Loucy (cell line): ENCODE measurements around the gene ITIH1.

Experiments used
- H2AFZ ChIP-seq: fragments of 200-600 bp; sonication (generic); 2 replicates; pipeline ENCODE4 v1.6.0; 2016; ENCODE audit warnings: antibody characterized with exemption, mild to moderate bottlenecking, low read length, moderate library complexity
- H3F3A ChIP-seq: fragments of 200-600 bp; 2 replicates; pipeline ENCODE4 v1.6.0; 2016; ENCODE audit warnings: antibody characterized with exemption, low read depth, mild to moderate bottlenecking
- H3K27me3 ChIP-seq: fragments of 200-600 bp; sonication (generic); 2 replicates; pipeline ENCODE4 v1.6.1; 2014; ENCODE audit warnings: low read length, mild to moderate bottlenecking; ENCODE audit not compliant: insufficient read depth, poor library complexity, severe bottlenecking
- H3K36me3 ChIP-seq: fragments of 200-600 bp; sonication (generic); 2 replicates; pipeline ENCODE4 v1.6.1; 2016; ENCODE audit warnings: low read length; ENCODE audit not compliant: insufficient read depth
- H3K4me1 ChIP-seq: fragments of 200-600 bp; sonication (generic); 2 replicates; pipeline ENCODE4 v1.5.1; 2014; ENCODE audit warnings: low read length, mild to moderate bottlenecking; ENCODE audit not compliant: insufficient read depth, poor library complexity, severe bottlenecking
- H3K4me2 ChIP-seq: fragments of 200-600 bp; sonication (generic); 2 replicates; pipeline ENCODE4 v1.6.0; 2014; ENCODE audit warnings: antibody characterized with exemption, low read length, low read depth, mild to moderate bottlenecking; ENCODE audit not compliant: poor library complexity, severe bottlenecking
- H3K4me3 ChIP-seq: fragments of 200-600 bp; sonication (generic); 2 replicates; pipeline ENCODE4 v1.5.1; 2014; ENCODE audit warnings: low read length, mild to moderate bottlenecking, mixed read lengths; ENCODE audit not compliant: poor library complexity, severe bottlenecking
- H3K79me2 ChIP-seq: fragments of 200-600 bp; sonication (generic); 2 replicates; pipeline ENCODE4 v1.6.1; 2014; ENCODE audit warnings: low read length; ENCODE audit not compliant: insufficient read depth
- H3K9ac ChIP-seq: fragments of 200-600 bp; sonication (generic); 2 replicates; pipeline ENCODE4 v1.6.0; 2014; ENCODE audit warnings: mild to moderate bottlenecking, low read depth, low read length, moderate library complexity; ENCODE audit not compliant: poor library complexity, severe bottlenecking
- H3K9me2 ChIP-seq: fragments of 200-600 bp; sonication (generic); replicated peaks from 2 replicates; pipeline ENCODE4 v1.6.1; 2016; ENCODE audit warnings: low read depth, low read length, mixed read lengths
- H3K9me3 ChIP-seq: fragments of 200-600 bp; sonication (generic); 2 replicates; pipeline ENCODE4 v1.6.1; 2014; ENCODE audit warnings: mild to moderate bottlenecking, antibody characterized with exemption, low read length, low read depth; ENCODE audit not compliant: insufficient read depth
- H4K20me1 ChIP-seq: fragments of 200-600 bp; sonication (generic); 2 replicates; pipeline ENCODE4 v1.6.0; 2014; ENCODE audit warnings: antibody characterized with exemption, low read length, mild to moderate bottlenecking; ENCODE audit not compliant: insufficient read depth, poor library complexity, severe bottlenecking
- CTCF ChIP-seq: fragments of 200-600 bp; sonication (generic); conservative IDR thresholded peaks from 2 replicates; pipeline ENCODE4 v1.5.1; 2014; ENCODE audit warnings: mild to moderate bottlenecking, antibody characterized with exemption, low read length
- EZH2phosphoT487 ChIP-seq: fragments of 200-600 bp; IDR thresholded peaks from 2 replicates; pipeline ENCODE4 v1.6.1; 2018; ENCODE audit warnings: antibody characterized with exemption, mild to moderate bottlenecking, moderate library complexity, borderline replicate concordance

ITIH1 gene

GRCh38 chr3:52793702-52794611 is 16.6 kb downstream of the ITIH1 start:
- no peaks in the 10 kb centered on the region for H3F3A ChIP-seq
- no peak overlapping the region for H3K9ac ChIP-seq
- H3K4me3 ChIP-seq = no peak overlapping the region
- H3K27me3 ChIP-seq = no peaks in the 10 kb centered on the region
- H3K4me1 ChIP-seq = no peaks in the 10 kb centered on the region
- no peak overlapping the region for H3K4me2 ChIP-seq
- no peaks in the 10 kb centered on the region for H3K9me2 ChIP-seq
- H4K20me1 ChIP-seq = no peaks in the 10 kb centered on the region
- H3K36me3 ChIP-seq = no peaks in the 10 kb centered on the region
- no peaks in the 10 kb centered on the region for H3K79me2 ChIP-seq
- H2AFZ ChIP-seq = no peak overlapping the region
- no peaks in the 10 kb centered on the region for H3K9me3 ChIP-seq
- TF ChIP-seq EZH2phosphoT487 = no peak
- TF ChIP-seq CTCF = no peak

- Histone ChIP-seq H3K4me3 (no peak within 1 kb of the TSS), H3K79me2 (no peaks in the 10 kb centered on the region), H3K36me3 (no peaks in the 10 kb centered on the region), H3F3A (no peaks in the 10 kb centered on the region), H3K9me2 (no peaks in the 10 kb centered on the region), H4K20me1 (no peaks in the 10 kb centered on the region), H3K4me2 (no peak within 1 kb of the TSS), H3K9ac (no peak within 1 kb of the TSS), H3K9me3 (no peaks in the 10 kb centered on the region), H3K27me3 (no peaks in the 10 kb centered on the region), H2AFZ (no peak within 1 kb of the TSS), H3K4me1 (no peaks in the 10 kb centered on the region)
- TF ChIP-seq EZH2phosphoT487 (no peak), CTCF (no peak)
Measured at GRCh38 chr3:52794612-52795099, 17.3 kb downstream of the ITIH1 start, which contains the start of gene ITIH3. Gene ITIH3 (plus strand): TSS chr3:52794796. CDS start chr3:52794804, 8 bp downstream.

DNA sequence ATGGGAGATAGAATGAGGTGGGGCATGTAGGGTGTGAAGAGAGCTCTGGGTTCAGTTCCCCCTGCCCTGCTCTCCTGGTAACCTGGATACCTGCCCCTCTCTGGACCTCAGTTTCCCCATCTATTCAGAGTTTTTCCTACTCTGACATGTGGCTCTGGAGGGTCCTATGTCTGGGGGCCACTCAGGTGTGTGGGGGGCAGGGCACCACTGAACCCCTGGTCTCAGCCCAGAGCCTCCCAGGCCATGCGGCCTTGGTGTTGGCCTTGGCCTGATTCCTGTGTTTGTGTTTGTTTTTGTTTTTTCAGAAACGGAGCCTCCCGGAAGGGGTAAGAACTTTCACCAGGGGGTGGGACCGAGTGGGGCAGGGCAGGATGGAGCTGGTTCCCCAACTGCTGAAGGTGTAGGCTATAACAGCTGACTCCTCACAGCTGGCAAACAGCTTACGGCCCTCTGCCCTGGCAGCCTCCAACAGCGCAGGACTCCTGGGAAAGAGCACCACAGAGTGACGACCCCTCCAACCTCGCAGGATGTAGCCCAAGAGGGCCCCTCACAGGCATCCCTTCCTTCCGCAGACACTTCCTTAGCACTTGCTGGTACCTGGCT is 18.0 kb downstream of the ITIH1 start:
- Histone ChIP-seq H3K9me3 (no peaks in the 10 kb centered on the region), H3K9ac (no peak overlapping the region), H3K27me3 (no peaks in the 10 kb centered on the region), H3K79me2 (no peaks in the 10 kb centered on the region), H3F3A (no peaks in the 10 kb centered on the region), H3K9me2 (no peaks in the 10 kb centered on the region), H3K4me2 (no peak overlapping the region), H3K4me1 (no peaks in the 10 kb centered on the region), H4K20me1 (no peaks in the 10 kb centered on the region), H3K4me3 (no peak overlapping the region), H2AFZ (no peak overlapping the region), H3K36me3 (no peaks in the 10 kb centered on the region)
- TF ChIP-seq EZH2phosphoT487 (no peak), CTCF (no peak)
